ENCODE measurements around the gene SLC39A5.

SLC39A5 gene

DNA sequence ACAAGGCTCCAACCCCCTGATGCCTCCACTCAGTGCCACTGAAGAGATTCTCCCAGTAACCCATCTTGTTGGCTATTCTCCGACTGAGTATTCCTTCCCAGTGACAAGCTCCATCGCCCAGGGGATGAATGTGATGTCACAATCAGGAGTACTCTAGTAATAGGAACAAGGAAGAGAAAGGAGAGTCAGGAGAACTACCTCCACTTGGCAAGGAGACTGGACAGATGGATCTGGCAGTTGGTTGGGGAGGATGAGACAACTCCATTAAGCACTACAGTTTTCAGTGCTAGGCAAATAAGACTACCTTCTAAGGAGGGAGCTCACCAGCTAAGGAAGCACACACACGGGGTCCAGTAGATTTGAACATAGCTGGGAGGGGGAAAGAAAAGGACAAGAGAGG lies 13.4 kb upstream of the SLC39A5 start:
- no peak for FAIRE-seq

DNA sequence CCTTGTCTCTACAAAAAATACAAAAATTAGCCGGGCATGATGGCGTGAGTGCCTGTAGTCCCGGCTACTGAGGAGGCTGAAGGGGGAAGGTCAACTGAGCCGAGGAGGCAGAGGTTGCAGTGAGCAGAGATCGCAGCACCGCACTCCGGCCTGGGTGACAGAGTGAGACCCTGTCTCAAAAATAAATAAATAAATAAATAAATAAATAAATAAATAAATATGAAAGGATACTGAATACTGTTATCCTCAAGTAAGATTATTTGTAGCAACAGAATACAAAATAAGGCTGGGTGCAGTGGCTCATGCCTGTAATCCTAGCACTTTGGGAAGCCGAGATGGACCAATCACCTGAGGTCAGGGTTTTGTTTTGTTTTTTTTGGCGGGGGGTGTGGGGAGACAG lies 10.0 kb upstream of the SLC39A5 start:
- FAIRE-seq: no peak

- no peak for FAIRE-seq
Measured at GRCh38 chr12:56220611-56221231, 9.1 kb upstream of the SLC39A5 start.

DNA sequence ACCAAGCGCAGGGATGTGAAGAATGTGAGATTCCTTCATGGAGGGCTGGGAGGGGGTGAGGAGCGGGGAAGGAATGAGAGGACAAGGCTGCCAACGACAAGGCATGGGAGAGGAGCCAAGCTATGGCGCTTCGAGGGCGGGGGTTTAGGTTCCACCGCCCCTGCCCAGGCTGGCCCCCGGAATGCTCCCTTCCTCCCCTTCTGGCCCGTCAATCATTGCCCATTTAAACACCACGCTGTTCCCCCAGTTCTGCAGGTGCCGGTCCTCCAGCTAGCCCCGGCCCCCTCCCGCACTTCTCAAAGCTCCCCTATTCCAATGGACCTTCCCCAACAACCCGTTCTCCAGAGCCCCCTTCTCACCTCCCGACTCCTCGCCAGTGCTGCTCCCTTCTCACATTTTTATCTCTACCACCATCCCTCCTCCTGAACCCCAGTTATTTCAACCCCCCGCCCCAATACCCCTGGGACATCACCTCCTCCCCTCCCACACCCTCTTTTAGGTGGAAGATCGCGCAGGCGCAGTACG lies 8.6 kb upstream of the SLC39A5 start:
- no peak for FAIRE-seq

- peak; percentile 91 for FAIRE-seq
Measured at GRCh38 chr12:56221757-56222530, 7.9 kb upstream of the SLC39A5 start, which contains the start of gene RNF41. Gene RNF41, minus strand, starts transcription at chr12:56221922. Its CDS starts 7,875 bp downstream, at chr12:56214047.

DNA sequence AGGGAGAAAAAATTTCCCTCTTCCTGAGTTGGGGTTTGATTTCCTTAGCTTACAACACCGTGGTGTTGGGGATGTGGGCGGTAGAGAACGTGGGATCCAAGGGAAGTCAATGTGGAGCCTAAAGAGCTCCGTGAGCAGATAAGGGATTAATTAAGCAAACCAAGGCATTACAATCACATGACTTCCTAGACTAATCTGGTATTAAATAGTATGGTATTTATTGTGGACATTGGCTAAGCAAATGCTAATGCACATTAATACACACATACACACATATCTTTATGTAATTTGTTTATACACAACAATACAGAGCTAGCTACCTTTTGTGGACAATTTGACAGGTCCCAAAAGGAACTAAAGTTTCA lies 7.3 kb upstream of the SLC39A5 start:
- no peak for FAIRE-seq

DNA sequence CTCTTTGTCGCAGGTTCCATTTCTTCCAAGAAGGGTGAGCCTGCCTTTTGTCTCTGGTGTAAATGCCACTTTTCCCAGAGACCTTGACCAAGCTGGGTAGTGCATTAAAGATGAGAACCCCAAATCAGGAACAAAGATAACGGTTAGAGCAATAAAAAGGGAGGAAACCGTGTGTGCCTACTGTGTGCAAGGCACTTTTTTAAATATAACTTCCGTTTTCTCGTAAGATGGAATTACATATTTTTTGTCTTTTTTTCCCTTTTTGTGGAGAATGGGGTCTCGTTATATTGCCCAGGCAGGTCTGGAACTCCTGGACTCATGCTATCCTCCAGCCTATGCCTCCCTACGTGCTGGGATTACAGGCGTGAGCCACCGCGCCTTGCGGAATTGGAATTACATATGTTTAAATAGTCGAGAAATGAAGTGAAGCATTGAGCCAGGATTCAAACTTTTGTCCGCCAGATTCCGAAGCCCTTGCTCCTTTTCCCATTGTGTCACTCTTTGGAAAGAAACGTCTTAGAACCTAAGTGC lies 6.2 kb upstream of the SLC39A5 start:
- no peak for FAIRE-seq

DNA sequence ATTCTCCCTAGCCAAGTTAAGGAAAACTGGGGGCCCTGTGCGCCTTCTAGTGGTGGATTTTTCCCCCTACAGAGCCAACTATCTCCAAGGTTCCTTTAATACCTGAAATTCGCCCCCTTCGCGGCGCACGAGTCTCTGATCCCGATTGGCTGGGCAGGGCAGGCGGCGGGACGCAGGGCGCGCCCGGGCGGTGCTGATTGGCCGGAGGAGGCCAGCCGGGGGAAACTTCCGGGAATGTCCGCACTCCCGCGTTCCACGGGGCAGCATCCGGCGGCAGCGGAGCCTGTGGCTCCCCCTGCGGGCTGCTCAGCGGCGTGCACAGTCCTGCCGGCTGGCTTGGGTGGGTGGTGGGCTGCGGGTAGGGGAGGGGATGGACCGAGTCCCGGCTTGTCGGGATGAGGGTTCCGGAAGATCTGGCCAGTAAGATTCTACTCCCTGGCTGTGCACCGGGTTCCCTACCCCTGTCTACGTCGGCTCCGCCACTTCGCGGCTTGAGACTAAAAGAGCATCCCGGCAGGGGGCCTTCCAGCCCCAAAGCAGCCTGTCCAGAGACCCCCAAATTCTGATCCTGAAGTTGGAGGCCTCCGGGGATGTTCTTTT lies 5.6 kb upstream of the SLC39A5 start, which contains the start of gene NABP2:
NABP2 (plus strand) TSS at position 241 of the 600 bp plus-strand sequence. CDS start 515 bp downstream, outside the sequence.
- FAIRE-seq: peak; percentile 96

DNA sequence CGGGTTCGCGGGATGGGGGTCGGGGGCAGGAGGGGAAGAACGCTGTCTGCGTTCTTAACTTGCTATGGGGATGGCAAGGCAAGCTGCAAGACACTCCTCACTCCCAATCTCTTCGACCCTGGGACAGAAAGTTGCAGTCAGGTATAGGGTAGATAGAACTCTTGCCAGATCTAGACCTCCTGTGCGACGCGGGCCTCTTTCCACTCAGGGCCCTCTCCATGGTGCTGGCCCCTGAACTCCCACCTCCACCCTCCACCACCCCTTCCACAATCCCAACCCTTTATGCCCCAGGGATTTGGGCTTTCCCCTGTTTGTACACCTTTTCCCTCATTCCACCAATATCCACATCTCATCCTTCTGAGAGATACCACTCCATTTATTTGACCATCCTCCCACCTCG lies 4.9 kb upstream of the SLC39A5 start:
- no peak for FAIRE-seq

DNA sequence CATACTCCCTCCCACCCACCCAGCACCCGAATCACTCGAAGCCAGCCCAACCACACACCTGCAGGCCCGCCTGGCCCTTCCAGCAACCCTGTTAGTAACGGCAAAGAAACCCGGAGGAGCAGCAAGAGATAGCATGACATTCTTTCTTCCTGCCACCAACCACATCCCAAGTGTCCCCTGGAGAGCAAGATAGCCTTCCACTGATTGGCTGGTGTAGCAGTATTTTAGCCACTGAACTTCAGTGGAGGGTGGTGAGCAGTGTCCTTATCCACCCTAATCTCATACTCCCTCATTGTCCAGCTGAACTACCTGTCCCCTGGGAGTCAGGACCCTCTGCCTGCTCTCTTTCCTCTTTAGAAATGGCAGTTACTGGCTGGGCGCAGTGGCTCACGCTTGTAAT lies 769 bp upstream of the SLC39A5 start:
- FAIRE-seq: no peak

GRCh38 chr12:56230432-56231183 lies 757 bp downstream of the SLC39A5 start:
- FAIRE-seq: no peak

GRCh38 chr12:56231184-56231582 lies 1.3 kb downstream of the SLC39A5 start:
- no peak for FAIRE-seq

GRCh38 chr12:56234746-56235436 lies 5.0 kb downstream of the SLC39A5 start:
- no peak for FAIRE-seq

DNA sequence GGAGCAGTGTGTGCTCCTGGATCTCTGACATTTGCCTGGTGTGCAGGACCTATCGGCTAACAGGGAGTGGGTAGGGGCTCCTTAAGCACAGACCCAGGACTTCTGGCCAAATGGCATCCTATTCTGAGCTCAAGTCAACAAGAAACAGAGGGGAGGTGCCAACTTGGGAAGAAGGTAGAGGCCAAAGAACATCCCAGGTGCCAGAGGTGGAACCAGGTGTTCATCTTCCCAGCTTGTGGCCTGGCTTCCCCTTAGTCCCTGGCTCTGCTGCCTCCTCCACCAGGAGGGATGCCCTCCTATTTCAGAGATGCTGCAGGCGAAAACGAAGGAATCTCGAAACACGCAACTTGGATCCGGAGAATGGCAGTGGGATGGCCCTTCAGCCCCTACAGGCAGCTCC lies 6.2 kb downstream of the SLC39A5 start:
- no peak for FAIRE-seq

DNA sequence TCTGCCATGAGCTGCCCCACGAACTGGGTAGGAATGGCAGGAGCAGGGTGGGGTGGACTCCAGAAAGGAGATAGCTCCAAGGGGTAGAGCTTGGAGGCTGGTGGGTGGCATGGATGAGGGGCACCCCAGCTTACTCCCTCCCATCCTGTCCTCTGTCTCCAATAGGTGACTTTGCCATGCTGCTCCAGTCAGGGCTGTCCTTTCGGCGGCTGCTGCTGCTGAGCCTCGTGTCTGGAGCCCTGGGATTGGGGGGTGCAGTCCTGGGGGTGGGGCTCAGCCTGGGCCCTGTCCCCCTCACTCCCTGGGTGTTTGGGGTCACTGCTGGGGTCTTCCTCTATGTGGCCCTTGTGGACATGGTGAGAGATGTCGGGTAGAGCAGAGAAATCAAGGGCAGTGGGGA lies 7.1 kb downstream of the SLC39A5 start:
- FAIRE-seq: no peak

GRCh38 chr12:56237552-56237951 lies 7.7 kb downstream of the SLC39A5 start:
- no peak for FAIRE-seq

DNA sequence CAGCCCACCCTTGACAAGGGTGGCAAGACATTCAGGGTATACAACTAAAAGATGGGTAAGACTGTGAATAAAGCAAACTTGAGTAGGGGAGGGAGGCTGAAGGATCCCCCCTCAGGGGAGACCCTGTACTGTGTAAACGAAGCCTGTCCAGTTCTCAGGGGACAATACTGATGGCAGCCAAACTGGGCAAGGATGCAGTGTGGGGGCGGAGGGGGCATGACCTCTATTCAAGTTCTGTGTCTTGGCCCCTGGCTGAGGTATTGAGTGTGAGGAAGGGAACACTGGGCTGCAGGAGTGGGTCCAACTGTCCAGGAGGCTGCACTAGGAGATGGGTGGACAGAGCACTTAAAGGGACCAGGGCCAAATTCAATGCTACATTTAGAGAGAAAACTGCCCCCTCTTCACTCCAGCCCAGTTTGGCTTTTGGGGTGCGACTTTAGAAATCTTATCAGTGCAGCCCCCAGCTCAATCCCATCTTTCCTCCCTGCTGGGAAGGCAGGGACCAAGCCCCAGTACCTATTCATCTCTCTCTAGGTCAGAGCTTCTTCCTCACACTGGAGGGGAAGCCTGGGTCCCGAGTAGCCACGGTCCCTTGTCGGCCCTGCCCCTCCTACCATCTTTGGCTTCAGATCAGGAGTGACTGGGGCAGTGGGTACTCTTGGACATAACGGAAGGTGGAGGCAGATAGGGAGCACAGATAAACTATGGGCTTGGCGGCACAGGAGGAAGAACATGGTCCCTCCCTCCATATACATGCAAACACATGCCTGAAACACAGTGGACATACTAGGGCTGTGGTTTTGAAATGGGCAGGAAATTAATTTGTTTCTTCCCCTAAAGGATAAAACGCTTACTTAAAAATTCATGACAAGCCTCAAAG lies 11.8 kb downstream of the SLC39A5 start:
- FAIRE-seq: no peak

DNA sequence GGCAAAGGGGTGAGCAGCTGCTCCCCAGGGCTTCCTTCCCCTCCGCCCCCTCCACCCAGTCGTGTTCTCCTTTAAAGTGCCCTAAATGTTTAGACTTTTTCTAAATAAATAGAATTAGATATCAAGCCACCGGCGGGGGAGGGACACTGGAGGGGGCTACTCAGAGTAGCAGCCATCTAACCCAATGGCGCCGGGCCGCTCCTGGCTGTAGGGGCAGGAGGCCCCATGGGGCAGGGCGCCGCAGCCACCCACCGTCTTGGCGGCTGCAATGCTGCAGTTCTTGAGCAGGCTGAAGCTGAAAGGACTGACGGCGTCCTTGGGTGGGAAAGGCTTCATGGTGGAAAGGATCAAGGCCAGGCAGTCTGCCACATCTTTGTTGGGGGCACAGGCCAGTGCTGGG lies 13.1 kb downstream of the SLC39A5 start:
- FAIRE-seq: no peak

DNA sequence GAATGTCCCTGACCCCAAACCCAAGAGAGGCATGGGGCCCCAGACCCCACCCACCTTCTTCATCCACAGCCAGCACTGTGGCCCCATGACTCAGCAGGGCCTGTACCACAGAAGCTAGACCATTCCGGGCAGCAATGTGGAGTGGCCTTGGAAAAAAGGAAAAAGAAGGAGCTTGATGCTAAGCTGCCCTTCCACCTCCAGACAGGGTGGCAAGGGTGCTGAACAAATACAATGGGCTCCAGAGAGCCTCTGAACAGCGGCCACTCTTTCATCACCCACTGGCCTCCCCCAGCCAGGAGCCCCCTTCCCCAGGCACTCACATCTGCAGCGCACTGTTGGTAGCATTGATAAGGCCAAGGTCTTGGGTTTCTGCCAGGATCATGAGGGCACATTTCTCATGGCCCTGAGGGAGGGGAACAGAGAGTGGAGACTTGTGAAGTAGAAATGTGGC lies 13.9 kb downstream of the SLC39A5 start:
- no peak for FAIRE-seq

DNA sequence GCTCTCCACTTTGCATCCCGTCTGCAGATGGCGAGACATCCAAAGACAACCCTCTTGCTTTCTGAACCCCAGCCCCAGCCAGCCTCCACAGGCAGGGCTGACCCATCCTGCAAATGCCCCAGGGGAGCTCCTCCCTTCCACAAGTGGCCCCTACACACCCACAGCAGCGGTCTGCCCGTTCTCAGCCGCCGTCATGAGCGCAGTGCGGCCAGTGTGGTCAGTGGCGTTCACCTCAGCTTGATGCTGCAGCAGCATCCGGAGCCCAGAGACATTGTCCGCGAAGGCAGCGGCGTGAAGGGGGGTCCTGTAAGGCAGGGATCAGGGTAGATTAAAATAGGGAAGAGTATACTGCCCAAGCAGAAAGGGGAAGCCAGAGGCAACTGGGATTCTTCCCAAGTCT lies 14.6 kb downstream of the SLC39A5 start:
- no peak for FAIRE-seq

- no peak for FAIRE-seq
Measured at GRCh38 chr12:56247923-56248322, 18.1 kb downstream of the SLC39A5 start.
